Body of pancreas (tissue), 4 donors: ENCODE results near the gene ARHGEF37. TPM values are rescaled to one million over a fixed set of nuclear protein-coding genes. Genes with fewer than 3 reads are reported as not detected.
"Not testable (repeated sequence)": the region's sequence is repeated elsewhere in the genome, so short reads cannot be mapped to it uniquely, and the experiment has no call there.

ENCODE experiments used
- ATAC-seq: fragments of 150-250 bp; one replicate; pipeline ENCODE4 v1.9.1; 2016
- DNase-seq, 4 donors: peaks; one replicate each; pipeline ENCODE4 v3.0.0-alpha.2; 2019
- H3K27ac ChIP-seq, 4 donors: fragments of 200-600 bp; sonication (generic); 1 replicate in 3 of 4; 2 replicates in 1 of 4; pipeline versions ENCODE4 v1.5.1 to v1.6.1; 2016 to 2019; ENCODE audit warnings: mild to moderate bottlenecking in 1 of 4, mixed read lengths in 1 of 4, moderate library complexity in 1 of 4
- H3K27me3 ChIP-seq, 2 donors: fragments of 200-600 bp; sonication (generic); one replicate each; pipeline ENCODE4 v1.6.0; 2016; ENCODE audit warnings: mild to moderate bottlenecking in 1 of 2
- H3K36me3 ChIP-seq, 2 donors: fragments of 200-600 bp; sonication (generic); replicated peaks in 1 of 2; 2 replicates each; pipeline ENCODE4 v1.5.1; 2016; ENCODE audit warnings: low read depth in 2 of 2; ENCODE audit not compliant: insufficient read depth in 1 of 2
- H3K4me1 ChIP-seq: fragments of 200-600 bp; sonication (generic); one replicate; pipeline ENCODE4 v1.6.0; 2016
- H3K4me3 ChIP-seq, 2 donors: fragments of 200-600 bp; sonication (generic); 1 replicate in 1 of 2; 2 replicates in 1 of 2; pipeline ENCODE4 v1.5.1; 2016 to 2019
- H3K9me3 ChIP-seq, 3 donors: fragments of 200-600 bp; sonication (generic); 1 replicate in 2 of 3; 2 replicates in 1 of 3; pipeline ENCODE4 v1.5.1; 2016
- POLR2A ChIP-seq, 3 donors: fragments of 450-650 bp; IDR thresholded peaks; one replicate each; pipeline ENCODE4 v1.6.1; 2016; ENCODE audit warnings: antibody characterized with exemption in 3 of 3, mild to moderate bottlenecking in 2 of 3
- whole genome bisulfite sequencing, 2 donors: methylation state at CpG; one replicate each; pipeline ENCODE4 v1.1.5; 2017; 5-methylcytosine and 5-hydroxymethylcytosine counted together
- intact Hi-C: fragments of 100-400 bp; cut with DNase I; formaldehyde crosslinking; loops from one replicate; pipeline ENCODE4 v1.15.1; 2023
- total RNA-seq, 2 donors: library from RNA; depleted of rRNA; stranded (reverse); fragments of >200 nt; gene quantifications; one replicate each; pipeline ENCODE4 v1.1.0, GENCODE V29; 2016
- TF ChIP-seq, protein P1 (sequence below), 7 experiments: fragments of 450-650 bp in 4 of 7; fragments of 200-600 bp in 3 of 7; sonication (generic) in 3 of 7; IDR thresholded peaks; one replicate each; pipeline ENCODE4 v1.5.1; 2016 to 2019; ENCODE audit warnings: antibody characterized with exemption in 7 of 7

Gene ARHGEF37
- total RNA-seq, 2 donors from 2014 or later: 5.9 to 14.0 TPM

GRCh38 chr5:149593370-149593769 lies 12.1 kb downstream of the ARHGEF37 start:
- 76 to 87% methylated on average over 2 of the region's 2 CpGs for WGBS, 2 donors
- Histone ChIP-seq H3K36me3 (no peaks in the 10 kb centered on the region), H3K4me1 (peaks cover 5% of the 10 kb centered on the region), H3K9me3 (no peaks in the 10 kb centered on the region), H3K4me3 (no peak overlapping the region), H3K27ac (no peak overlapping the region), H3K27me3 (no peaks in the 10 kb centered on the region)
- DNase-seq (no peak), ATAC-seq (no peak)
- intact Hi-C loops: no loop called here
- no peak for TF ChIP-seq POLR2A (IDR thresholded peaks at IDR 0.05)
- TF ChIP-seq, protein P1, sequence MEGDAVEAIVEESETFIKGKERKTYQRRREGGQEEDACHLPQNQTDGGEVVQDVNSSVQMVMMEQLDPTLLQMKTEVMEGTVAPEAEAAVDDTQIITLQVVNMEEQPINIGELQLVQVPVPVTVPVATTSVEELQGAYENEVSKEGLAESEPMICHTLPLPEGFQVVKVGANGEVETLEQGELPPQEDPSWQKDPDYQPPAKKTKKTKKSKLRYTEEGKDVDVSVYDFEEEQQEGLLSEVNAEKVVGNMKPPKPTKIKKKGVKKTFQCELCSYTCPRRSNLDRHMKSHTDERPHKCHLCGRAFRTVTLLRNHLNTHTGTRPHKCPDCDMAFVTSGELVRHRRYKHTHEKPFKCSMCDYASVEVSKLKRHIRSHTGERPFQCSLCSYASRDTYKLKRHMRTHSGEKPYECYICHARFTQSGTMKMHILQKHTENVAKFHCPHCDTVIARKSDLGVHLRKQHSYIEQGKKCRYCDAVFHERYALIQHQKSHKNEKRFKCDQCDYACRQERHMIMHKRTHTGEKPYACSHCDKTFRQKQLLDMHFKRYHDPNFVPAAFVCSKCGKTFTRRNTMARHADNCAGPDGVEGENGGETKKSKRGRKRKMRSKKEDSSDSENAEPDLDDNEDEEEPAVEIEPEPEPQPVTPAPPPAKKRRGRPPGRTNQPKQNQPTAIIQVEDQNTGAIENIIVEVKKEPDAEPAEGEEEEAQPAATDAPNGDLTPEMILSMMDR (IDR thresholded peaks at IDR 0.05): no peak

DNA sequence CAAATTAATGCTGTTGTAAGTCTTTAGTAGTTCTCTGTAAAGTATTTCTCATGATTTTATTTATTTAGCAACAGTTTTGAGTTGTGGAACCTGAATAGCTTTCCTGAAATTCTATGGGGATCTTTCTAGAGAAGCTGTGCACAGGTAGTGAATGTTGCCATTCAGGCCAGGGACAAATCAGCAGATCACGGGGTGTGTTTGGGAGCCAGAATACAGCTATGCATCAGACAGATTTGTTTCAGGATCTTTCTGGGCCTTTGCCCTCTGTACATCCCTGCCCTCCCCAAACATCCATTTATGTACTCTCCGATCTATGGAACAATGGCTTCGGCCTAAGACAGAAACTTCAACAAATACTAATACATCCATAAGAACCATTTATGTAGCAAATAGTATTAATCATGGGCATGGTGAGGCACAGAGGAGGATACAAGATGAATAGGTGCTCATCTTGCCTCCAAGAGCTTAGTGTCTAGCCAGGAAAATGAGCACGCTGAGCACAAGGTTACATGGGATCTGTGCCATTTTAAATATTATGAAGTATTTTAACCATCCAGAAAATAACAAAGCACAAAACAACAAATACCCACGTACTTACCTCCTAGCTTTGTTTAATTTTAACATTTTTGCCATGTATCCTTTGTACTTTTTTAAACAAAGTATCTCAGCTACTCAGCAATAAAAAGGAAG lies 13.1 kb downstream of the ARHGEF37 start:
- no peaks in the 10 kb centered on the region for H3K9me3 ChIP-seq
- no peak overlapping the region for H3K4me3 ChIP-seq
- H3K4me1 ChIP-seq: peaks cover 5% of the 10 kb centered on the region
- WGBS, 2 donors: 58 to 65% methylated on average over 5 of the region's 5 CpGs
- TF ChIP-seq, protein P1 (IDR thresholded peaks at IDR 0.05): no peak
- no peak for TF ChIP-seq POLR2A (IDR thresholded peaks at IDR 0.05)
- no peak overlapping the region for H3K27ac ChIP-seq
- H3K27me3 ChIP-seq: no peaks in the 10 kb centered on the region
- DNase-seq (no peak), ATAC-seq (no peak)
- intact Hi-C loops: no loop called here
- H3K36me3 ChIP-seq: no peaks in the 10 kb centered on the region

GRCh38 chr5:149595105-149595504 lies 13.8 kb downstream of the ARHGEF37 start:
- ATAC-seq, H3K27me3 ChIP-seq, intact Hi-C loops: not testable (repeated sequence)

DNA sequence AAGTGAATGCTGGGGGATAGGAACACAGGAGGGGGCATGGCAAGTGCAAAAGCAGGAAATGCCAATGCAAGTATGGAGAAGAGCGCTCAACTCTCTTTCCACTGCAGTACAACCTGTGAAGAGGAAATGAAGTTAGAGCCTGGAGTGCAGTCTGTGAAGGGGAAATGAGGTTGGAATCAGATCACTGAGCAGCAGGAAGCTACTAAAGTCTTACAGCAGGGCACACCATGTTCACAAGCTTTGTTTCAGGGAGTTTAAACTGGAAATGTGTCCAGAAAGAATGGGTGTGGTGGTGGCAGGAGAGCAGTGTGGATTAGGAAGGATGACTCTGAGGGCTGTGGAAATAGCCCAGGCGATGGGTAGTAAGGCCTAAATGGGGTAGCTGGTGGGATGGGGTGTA lies 15.4 kb downstream of the ARHGEF37 start:
- 86 to 94% methylated on average over 2 of the region's 2 CpGs for WGBS, 2 donors
- Histone ChIP-seq H3K4me3 (no peak overlapping the region), H3K27me3 (no peaks in the 10 kb centered on the region), H3K4me1 (peaks cover 5% of the 10 kb centered on the region), H3K9me3 (no peaks in the 10 kb centered on the region), H3K27ac (no peak overlapping the region), H3K36me3 (peaks cover 6 to 16% of the 10 kb centered on the region in 2 donors)
- TF ChIP-seq, protein P1 (IDR thresholded peaks at IDR 0.05): no peak
- TF ChIP-seq POLR2A (IDR thresholded peaks at IDR 0.05): no peak
- intact Hi-C loops: no loop called here
- no peak for ATAC-seq
- DNase-seq: no peak

More at GRCh38 chr5:149595105-149595504, 13.8 kb downstream of the ARHGEF37 start:
- not testable (repeated sequence) for H3K9me3 ChIP-seq, H3K36me3 ChIP-seq, H3K4me3 ChIP-seq, H3K27ac ChIP-seq, H3K4me1 ChIP-seq, DNase-seq
- 84 to 88% methylated on average over 3 of the region's 3 CpGs for WGBS, 2 donors

DNA sequence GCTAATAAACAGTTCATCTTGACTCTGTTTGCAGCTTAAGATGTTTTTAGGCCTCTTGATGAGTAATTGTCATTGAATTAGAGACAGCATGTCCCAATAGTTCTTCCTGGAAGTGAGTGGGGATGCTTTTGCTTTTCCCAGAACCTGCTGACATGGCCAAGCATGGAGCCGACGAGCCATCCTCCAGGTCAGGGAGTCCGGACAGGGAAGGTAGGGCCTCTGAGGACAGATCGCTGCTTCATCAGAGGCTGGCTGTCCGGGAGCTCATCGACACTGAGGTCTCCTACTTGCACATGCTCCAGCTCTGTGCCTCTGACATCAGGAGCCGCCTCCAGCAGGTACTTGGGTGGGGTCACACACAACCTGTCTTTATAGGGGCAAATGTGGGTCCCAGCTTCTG lies 16.3 kb downstream of the ARHGEF37 start:
- no peak for TF ChIP-seq POLR2A (IDR thresholded peaks at IDR 0.05)
- TF ChIP-seq, protein P1 (IDR thresholded peaks at IDR 0.05): no peak
- intact Hi-C loops: no loop called here
- Histone ChIP-seq H3K4me1 (peaks cover 5% of the 10 kb centered on the region), H3K36me3 (peaks cover 7 to 17% of the 10 kb centered on the region in 2 donors), H3K27me3 (no peaks in the 10 kb centered on the region), H3K9me3 (no peaks in the 10 kb centered on the region), H3K27ac (no peak overlapping the region), H3K4me3 (no peak overlapping the region)
- 94% methylated on average over 6 of the region's 7 CpGs; no CpG with 5 or more reads in 1 of the 2 donors for WGBS, 2 donors
- ATAC-seq: no peak
- no peak for DNase-seq

DNA sequence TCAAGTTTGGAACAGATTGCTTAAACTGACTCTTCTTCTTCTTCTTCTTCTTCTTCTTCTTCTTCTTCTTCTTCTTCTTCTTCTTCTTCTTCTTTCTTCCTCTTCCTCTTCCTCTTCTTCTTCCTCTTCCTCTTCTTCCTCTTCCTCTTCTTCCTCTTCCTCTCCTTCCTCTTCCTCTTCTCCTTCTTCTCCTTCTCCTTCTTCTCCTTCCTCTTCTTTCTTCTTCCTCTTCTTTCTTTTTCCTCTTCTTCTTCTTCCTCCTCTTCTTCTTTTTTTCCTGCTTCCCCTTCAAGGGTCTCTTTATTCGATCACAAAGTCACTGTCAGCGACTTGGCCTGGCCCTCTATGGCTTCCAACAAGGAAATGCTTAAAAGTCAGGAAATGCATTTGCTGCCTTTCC lies 16.9 kb downstream of the ARHGEF37 start:
- H3K27me3 ChIP-seq, ATAC-seq, intact Hi-C loops, H3K4me3 ChIP-seq, DNase-seq, H3K9me3 ChIP-seq, H3K27ac ChIP-seq, H3K4me1 ChIP-seq: not testable (repeated sequence)
- WGBS, 2 donors: 85 to 95% methylated on average over 2 of the region's 2 CpGs
- H3K36me3 ChIP-seq: peaks cover 7 to 19% of the 10 kb centered on the region in 2 donors
